CD8-positive, alpha-beta memory T cell (primary cell): ENCODE measurements around the gene C19orf12. TPM values are rescaled to one million over a fixed set of nuclear protein-coding genes. Genes with fewer than 3 reads are reported as not detected.

Source experiments
- CTCF ChIA-PET: fragments of 350-600 bp; sonication (Branson Sonifier 250); formaldehyde crosslinking; loops from one replicate; lab custom pipeline; 2021; ENCODE audit warnings: antibody characterized with exemption; lab: Charles Lee
- POLR2A ChIA-PET: fragments of 350-600 bp; sonication (Branson Sonifier 250); formaldehyde crosslinking; loops from one replicate; lab custom pipeline; 2021; ENCODE audit warnings: antibody characterized with exemption; lab: Charles Lee
- DNase-seq, 5 donors: peaks; one replicate each; pipeline versions ENCODE4 v3.0.0 to v3.0.0-alpha.2; 2020 to 2022; ENCODE audit warnings: mixed read lengths in 1 of 5
- H3K27ac ChIP-seq: one replicate; pipeline ENCODE4 v1.7.0; 2013; ENCODE audit warnings: low read depth, mild to moderate bottlenecking, low read length, moderate library complexity
- H3K27me3 ChIP-seq: 2 replicates; pipeline ENCODE4 v1.7.0; 2013; ENCODE audit warnings: low read length, mild to moderate bottlenecking; ENCODE audit not compliant: insufficient read depth, poor library complexity, severe bottlenecking
- H3K36me3 ChIP-seq: 2 replicates; pipeline ENCODE4 v1.7.0; 2013; ENCODE audit warnings: mild to moderate bottlenecking, low read length, moderate library complexity; ENCODE audit not compliant: insufficient read depth
- H3K4me1 ChIP-seq: 2 replicates; pipeline ENCODE4 v1.7.0; 2013; ENCODE audit warnings: mild to moderate bottlenecking, low read length, moderate library complexity; ENCODE audit not compliant: insufficient read depth
- H3K4me3 ChIP-seq: 2 replicates; pipeline ENCODE4 v1.7.0; 2013; ENCODE audit warnings: mild to moderate bottlenecking, low read length
- H3K9me3 ChIP-seq: 2 replicates; pipeline ENCODE4 v1.7.0; 2013; ENCODE audit warnings: mild to moderate bottlenecking, low read length
- H3K27ac Mint-ChIP-seq, 8 donors: one replicate each; pipeline ENCODE4 v1.8.0; 2020 to 2021; ENCODE audit warnings: mixed read lengths in 8 of 8, mild to moderate bottlenecking in 6 of 8, inconsistent platforms in 3 of 8, moderate library complexity in 3 of 8
- H3K27me3 Mint-ChIP-seq, 2 donors: one replicate each; pipeline ENCODE4 v1.8.0; 2020 to 2021; ENCODE audit warnings: mixed read lengths in 2 of 2, mild to moderate bottlenecking in 1 of 2, moderate library complexity in 1 of 2
- H3K36me3 Mint-ChIP-seq, 3 donors: one replicate each; pipeline ENCODE4 v1.8.0; 2020 to 2021; ENCODE audit warnings: mixed read lengths in 3 of 3, inconsistent platforms in 1 of 3, mild to moderate bottlenecking in 1 of 3
- H3K4me1 Mint-ChIP-seq, 3 donors: one replicate each; pipeline ENCODE4 v1.8.0; 2020 to 2021; ENCODE audit warnings: mixed read lengths in 3 of 3, inconsistent platforms in 1 of 3, mild to moderate bottlenecking in 1 of 3
- H3K4me3 Mint-ChIP-seq, 7 donors: one replicate each; pipeline ENCODE4 v1.8.0; 2020 to 2021; ENCODE audit warnings: mixed read lengths in 7 of 7, mild to moderate bottlenecking in 6 of 7, moderate library complexity in 4 of 7, inconsistent platforms in 2 of 7
- H3K9me3 Mint-ChIP-seq, 5 donors: one replicate each; pipeline ENCODE4 v1.8.0; 2020 to 2022; ENCODE audit warnings: mixed read lengths in 5 of 5, mild to moderate bottlenecking in 3 of 5, moderate library complexity in 2 of 5, inconsistent platforms in 1 of 5
- polyA plus RNA-seq: library from polyadenylated mRNA; unstranded; fragments of 300-500 nt; fragmentation: Illumina TruSeq; gene quantifications from one replicate; pipeline ENCODE4 v1.2.3, GENCODE V29; 2021
- total RNA-seq, 2 experiments: library from RNA; stranded (reverse); gene quantifications; one replicate each; pipeline ENCODE4 v1.2.3, GENCODE V29; 2021

C19orf12 gene
- total and polyA plus RNA-seq, 3 experiments from 2014 or later, result 32.3 to 35.3 (median 33.0) TPM

GRCh38 chr19:29679598-29680210 lies 35.4 kb downstream of the C19orf12 start:
- peak overlapping the region; percentile 50 for H3K4me3 ChIP-seq
- Mint-ChIP-seq H3K27me3 (no peaks in the 10 kb centered on the region), H3K9me3 (no peaks in the 10 kb centered on the region), H3K4me1 (peaks cover 63 to 89% (median 78%) of the 10 kb centered on the region in 3 donors), H3K4me3 (peak overlapping the region; percentile 70 to 83 (median 77)), H3K27ac (peak overlapping the region; percentile 81 to 97 (median 95)), H3K36me3 (peaks cover 0 to 33% (median 1%) of the 10 kb centered on the region in 3 donors)
- H3K27me3 ChIP-seq, result no peaks in the 10 kb centered on the region
- no peak for DNase-seq
- ChIA-PET CTCF (interaction anchor here (1.0 to 8.0 kb wide), 5 partner anchors 8 to 70 kb away, joined by 3 to 85 read pairs (median 17); partner anchors contain the start of genes C19orf12 and PLEKHF1), POLR2A (interaction anchor here (0.5 to 3.4 kb wide), 3 partner anchors 12 to 74 kb away, joined by 3 to 17 read pairs (median 3); partner anchors contain the start of gene POP4)
- H3K9me3 ChIP-seq, result no peaks in the 10 kb centered on the region
- peaks cover 23% of the 10 kb centered on the region for H3K36me3 ChIP-seq
- H3K27ac ChIP-seq, result peak overlapping the region; percentile 25
- H3K4me1 ChIP-seq, result peaks cover 81% of the 10 kb centered on the region

- H3K27ac Mint-ChIP-seq, result peak overlapping the region in 6 of 8 donors; percentile 63 to 88 (median 80)
- H3K27me3 Mint-ChIP-seq, result no peaks in the 10 kb centered on the region
- CTCF ChIA-PET, result interaction anchor here (1.3 to 8.0 kb wide), 6 partner anchors 12 to 69 kb away, joined by 5 to 85 read pairs (median 12); partner anchors contain the start of genes C19orf12 and PLEKHF1
- Histone ChIP-seq H3K36me3 (peaks cover 26% of the 10 kb centered on the region), H3K4me3 (no peak overlapping the region), H3K9me3 (no peaks in the 10 kb centered on the region), H3K27me3 (no peaks in the 10 kb centered on the region), H3K27ac (no peak overlapping the region), H3K4me1 (peaks cover 92% of the 10 kb centered on the region)
- DNase-seq, result no peak
- H3K9me3 Mint-ChIP-seq, result no peaks in the 10 kb centered on the region
- POLR2A ChIA-PET, result interaction anchor here (1.0 to 3.4 kb wide), 2 partner anchors 11 to 72 kb away, joined by 3 to 17 read pairs; partner anchors contain the start of gene POP4
- peak overlapping the region in 2 of 7 donors; percentile 20 to 56 for H3K4me3 Mint-ChIP-seq
- peaks cover 64 to 93% (median 78%) of the 10 kb centered on the region in 3 donors for H3K4me1 Mint-ChIP-seq
- peaks cover 0 to 40% (median 1%) of the 10 kb centered on the region in 3 donors for H3K36me3 Mint-ChIP-seq
Observed at GRCh38 chr19:29678484-29679106, 36.5 kb downstream of the C19orf12 start.

- ChIA-PET CTCF (interaction anchor here (1.2 to 8.0 kb wide), 7 partner anchors 11 to 67 kb away, joined by 3 to 85 read pairs (median 6); partner anchors contain the start of gene PLEKHF1), POLR2A (interaction anchor here (3.4 kb wide), 1 partner anchor 9 kb away, joined by 17 read pairs; no protein-coding TSS in a partner anchor)
- Histone ChIP-seq H3K27ac (peak overlapping the region; percentile 21), H3K27me3 (no peaks in the 10 kb centered on the region), H3K36me3 (peaks cover 26% of the 10 kb centered on the region), H3K4me3 (peak overlapping the region; percentile 16), H3K4me1 (peaks cover 97% of the 10 kb centered on the region), H3K9me3 (no peaks in the 10 kb centered on the region)
- Mint-ChIP-seq H3K36me3 (peaks cover 0 to 46% (median 1%) of the 10 kb centered on the region in 3 donors), H3K4me1 (peaks cover 72 to 94% (median 79%) of the 10 kb centered on the region in 3 donors), H3K27me3 (no peaks in the 10 kb centered on the region), H3K27ac (peak overlapping the region; percentile 75 to 96 (median 87)), H3K9me3 (no peaks in the 10 kb centered on the region), H3K4me3 (peak overlapping the region in 6 of 7 donors; percentile 50 to 84 (median 66))
- no peak for DNase-seq
Observed at GRCh38 chr19:29677001-29677817, 37.9 kb downstream of the C19orf12 start.

GRCh38 chr19:29676586-29676985 lies 38.5 kb downstream of the C19orf12 start:
- H3K27ac Mint-ChIP-seq, result peak overlapping the region; percentile 75 to 96 (median 87)
- H3K27ac ChIP-seq, result peak overlapping the region; percentile 21
- H3K4me3 ChIP-seq, result peak overlapping the region; percentile 16
- H3K36me3 Mint-ChIP-seq, result peaks cover 1 to 46% (median 4%) of the 10 kb centered on the region in 3 donors
- DNase-seq, result no peak
- peaks cover 26% of the 10 kb centered on the region for H3K36me3 ChIP-seq
- H3K4me3 Mint-ChIP-seq, result peak overlapping the region in 6 of 7 donors; percentile 50 to 84 (median 66)
- H3K27me3 ChIP-seq, result no peaks in the 10 kb centered on the region
- peaks cover 97% of the 10 kb centered on the region for H3K4me1 ChIP-seq
- H3K4me1 Mint-ChIP-seq, result peaks cover 72 to 94% (median 79%) of the 10 kb centered on the region in 3 donors
- H3K9me3 Mint-ChIP-seq, result no peaks in the 10 kb centered on the region
- H3K9me3 ChIP-seq, result no peaks in the 10 kb centered on the region
- ChIA-PET CTCF (interaction anchor here (1.6 to 8.0 kb wide), 4 partner anchors 10 to 67 kb away, joined by 4 to 85 read pairs (median 54); partner anchors contain the start of genes C19orf12 and PLEKHF1), POLR2A (no interaction called here)
- H3K27me3 Mint-ChIP-seq, result no peaks in the 10 kb centered on the region

GRCh38 chr19:29675650-29676186 lies 39.3 kb downstream of the C19orf12 start:
- H3K4me1 ChIP-seq, result peaks cover 97% of the 10 kb centered on the region
- no peak overlapping the region for H3K27ac ChIP-seq
- Mint-ChIP-seq H3K4me3 (peak overlapping the region in 6 of 7 donors; percentile 23 to 76 (median 42)), H3K27ac (peak overlapping the region; percentile 75 to 96 (median 84)), H3K36me3 (peaks cover 1 to 53% (median 7%) of the 10 kb centered on the region in 3 donors), H3K9me3 (no peaks in the 10 kb centered on the region), H3K27me3 (no peaks in the 10 kb centered on the region), H3K4me1 (peaks cover 71 to 94% (median 79%) of the 10 kb centered on the region in 3 donors)
- ChIA-PET POLR2A (no interaction called here), CTCF (interaction anchor here (1.0 to 8.0 kb wide), 4 partner anchors 9 to 68 kb away, joined by 4 to 85 read pairs (median 41); partner anchors contain the start of genes C19orf12 and PLEKHF1)
- H3K27me3 ChIP-seq, result no peaks in the 10 kb centered on the region
- H3K9me3 ChIP-seq, result no peaks in the 10 kb centered on the region
- no peak for DNase-seq
- H3K4me3 ChIP-seq, result no peak overlapping the region
- H3K36me3 ChIP-seq, result peaks cover 26% of the 10 kb centered on the region

GRCh38 chr19:29675120-29675649 lies 39.9 kb downstream of the C19orf12 start:
- H3K4me1 ChIP-seq, result peaks cover 97% of the 10 kb centered on the region
- H3K36me3 ChIP-seq, result peaks cover 26% of the 10 kb centered on the region
- H3K27ac Mint-ChIP-seq, result peak overlapping the region; percentile 75 to 96 (median 86)
- no peaks in the 10 kb centered on the region for H3K9me3 ChIP-seq
- POLR2A ChIA-PET, result no interaction called here
- peak overlapping the region in 6 of 7 donors; percentile 23 to 50 (median 39) for H3K4me3 Mint-ChIP-seq
- no peaks in the 10 kb centered on the region for H3K27me3 Mint-ChIP-seq
- no peaks in the 10 kb centered on the region for H3K9me3 Mint-ChIP-seq
- no peak overlapping the region for H3K4me3 ChIP-seq
- H3K27me3 ChIP-seq, result no peaks in the 10 kb centered on the region
- H3K36me3 Mint-ChIP-seq, result peaks cover 1 to 56% (median 7%) of the 10 kb centered on the region in 3 donors
- H3K27ac ChIP-seq, result no peak overlapping the region
- no peak for DNase-seq
- CTCF ChIA-PET, result interaction anchor here (1.0 to 8.0 kb wide), 3 partner anchors 9 to 68 kb away, joined by 4 to 85 read pairs (median 78); partner anchors contain the start of genes C19orf12 and PLEKHF1
- peaks cover 70 to 94% (median 79%) of the 10 kb centered on the region in 3 donors for H3K4me1 Mint-ChIP-seq
